Measurements from ENCODE around the gene MYOG. TPM values are rescaled to one million over a fixed set of nuclear protein-coding genes. Genes with fewer than 3 reads are reported as not detected.

MYOG gene
- total RNA-seq, 1 donor from 2014 or later, result not detected

GRCh38 chr1:203074610-203075009 lies 11.2 kb downstream of the MYOG start:
- intact Hi-C loops (cut with DNase I), result no loop called here
- DNase-seq (ENCODE audit: low spot score in 2 of 2), result no peak
- TF ChIP-seq CTCF (IDR thresholded peaks at IDR 0.05), result no peak

DNA sequence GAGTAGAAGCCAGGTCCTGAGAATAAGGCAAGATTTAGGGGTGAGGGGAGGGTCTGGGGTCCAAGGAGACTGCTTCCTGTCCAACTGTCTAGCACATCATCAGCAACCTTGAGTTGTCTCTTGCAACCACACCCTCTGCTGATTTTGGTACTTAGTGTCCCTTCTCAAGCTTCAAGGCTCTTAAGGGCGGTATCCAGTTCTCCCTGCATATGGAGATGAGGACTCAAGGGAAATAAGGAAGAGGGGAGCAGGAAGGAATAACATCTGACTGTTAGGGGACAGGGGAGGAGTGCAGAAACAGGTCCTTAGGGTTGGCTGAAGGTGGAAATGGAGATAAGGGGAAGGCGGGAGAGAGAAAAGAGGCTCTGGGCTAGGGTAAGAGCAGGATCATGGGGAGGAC lies 12.3 kb downstream of the MYOG start:
- no peak for TF ChIP-seq CTCF (IDR thresholded peaks at IDR 0.05)
- H3K27ac ChIP-seq, result no peak overlapping the region
- DNase-seq (ENCODE audit: low spot score in 2 of 2), result no peak
- no peaks in the 10 kb centered on the region for H3K27me3 ChIP-seq
- intact Hi-C loops (cut with DNase I), result no loop called here
- no peaks in the 10 kb centered on the region for H3K9me3 ChIP-seq
- H3K36me3 ChIP-seq, result peaks cover 0 to 10% of the 10 kb centered on the region in 2 donors
- no peak overlapping the region for H3K4me3 ChIP-seq
- H3K4me1 ChIP-seq, result peaks cover 0 to 5% of the 10 kb centered on the region in 2 donors

More at GRCh38 chr1:203074610-203075009, 11.2 kb downstream of the MYOG start:
- Histone ChIP-seq H3K27ac (no peak overlapping the region), H3K36me3 (peaks cover 0 to 10% of the 10 kb centered on the region in 2 donors), H3K27me3 (no peaks in the 10 kb centered on the region), H3K4me1 (no peaks in the 10 kb centered on the region), H3K4me3 (no peak overlapping the region), H3K9me3 (no peaks in the 10 kb centered on the region)

DNA sequence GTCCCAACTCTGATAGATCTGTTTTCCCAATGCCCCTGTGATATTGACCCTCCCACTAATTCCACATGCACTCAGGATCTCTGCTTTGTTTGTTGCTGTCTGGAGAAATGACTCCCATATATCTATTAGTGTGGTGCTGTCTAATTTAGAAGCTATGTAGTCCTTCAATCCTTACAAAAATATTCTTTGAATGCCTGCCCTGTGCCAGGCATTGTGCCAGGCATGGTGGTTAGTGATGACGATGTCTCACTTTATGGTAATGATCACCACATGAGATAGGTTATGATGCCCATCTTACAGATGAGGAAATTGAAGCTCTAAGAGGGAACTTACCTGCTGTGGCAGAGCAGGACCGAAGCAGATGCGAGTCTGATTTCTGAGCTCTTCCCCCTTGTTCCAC lies 12.9 kb downstream of the MYOG start:
- Histone ChIP-seq H3K36me3 (peaks cover 0 to 10% of the 10 kb centered on the region in 2 donors), H3K27me3 (no peaks in the 10 kb centered on the region), H3K27ac (no peak overlapping the region), H3K4me3 (no peak overlapping the region), H3K9me3 (no peaks in the 10 kb centered on the region), H3K4me1 (peaks cover 0 to 7% of the 10 kb centered on the region in 2 donors)
- no peak for DNase-seq (ENCODE audit: low spot score in 2 of 2)
- intact Hi-C loops (cut with DNase I), result no loop called here
- no peak for TF ChIP-seq CTCF (IDR thresholded peaks at IDR 0.05)

DNA sequence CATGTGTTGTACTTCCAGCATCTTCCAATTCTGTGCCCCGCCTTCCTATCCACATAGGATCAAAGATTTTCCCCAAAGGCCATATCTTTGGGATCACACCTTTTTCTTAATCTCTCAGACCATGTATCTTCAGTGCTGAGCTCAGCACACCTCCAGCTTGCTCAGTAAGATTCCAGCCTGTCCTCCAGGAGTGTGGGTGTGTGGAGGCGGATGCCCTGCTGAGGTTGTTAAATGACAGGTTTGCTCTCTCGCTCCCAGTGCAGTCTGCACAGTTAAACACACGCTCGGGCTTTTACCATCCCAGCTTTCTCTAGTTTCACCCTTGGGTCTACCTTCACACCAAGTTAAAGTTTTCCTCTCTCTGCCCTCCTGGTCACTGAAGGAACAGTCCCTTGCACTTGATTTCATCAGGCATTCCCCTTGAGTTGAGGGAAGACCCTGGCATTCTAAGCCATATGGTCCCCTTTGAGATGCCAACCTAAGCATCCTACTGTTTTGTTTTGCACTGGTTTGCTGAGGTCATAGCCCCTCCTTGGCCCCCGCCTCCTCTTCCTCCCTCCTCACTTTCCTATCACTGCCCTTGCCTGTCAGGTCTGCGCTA lies 13.7 kb downstream of the MYOG start:
- H3K9me3 ChIP-seq, result no peaks in the 10 kb centered on the region
- H3K27ac ChIP-seq, result no peak overlapping the region
- no peak overlapping the region for H3K4me3 ChIP-seq
- peaks cover 0 to 10% of the 10 kb centered on the region in 2 donors for H3K36me3 ChIP-seq
- TF ChIP-seq CTCF (IDR thresholded peaks at IDR 0.05), result no peak
- intact Hi-C loops (cut with DNase I), result no loop called here
- peaks cover 0 to 7% of the 10 kb centered on the region in 2 donors for H3K4me1 ChIP-seq
- no peak for DNase-seq (ENCODE audit: low spot score in 2 of 2)
- no peaks in the 10 kb centered on the region for H3K27me3 ChIP-seq

DNA sequence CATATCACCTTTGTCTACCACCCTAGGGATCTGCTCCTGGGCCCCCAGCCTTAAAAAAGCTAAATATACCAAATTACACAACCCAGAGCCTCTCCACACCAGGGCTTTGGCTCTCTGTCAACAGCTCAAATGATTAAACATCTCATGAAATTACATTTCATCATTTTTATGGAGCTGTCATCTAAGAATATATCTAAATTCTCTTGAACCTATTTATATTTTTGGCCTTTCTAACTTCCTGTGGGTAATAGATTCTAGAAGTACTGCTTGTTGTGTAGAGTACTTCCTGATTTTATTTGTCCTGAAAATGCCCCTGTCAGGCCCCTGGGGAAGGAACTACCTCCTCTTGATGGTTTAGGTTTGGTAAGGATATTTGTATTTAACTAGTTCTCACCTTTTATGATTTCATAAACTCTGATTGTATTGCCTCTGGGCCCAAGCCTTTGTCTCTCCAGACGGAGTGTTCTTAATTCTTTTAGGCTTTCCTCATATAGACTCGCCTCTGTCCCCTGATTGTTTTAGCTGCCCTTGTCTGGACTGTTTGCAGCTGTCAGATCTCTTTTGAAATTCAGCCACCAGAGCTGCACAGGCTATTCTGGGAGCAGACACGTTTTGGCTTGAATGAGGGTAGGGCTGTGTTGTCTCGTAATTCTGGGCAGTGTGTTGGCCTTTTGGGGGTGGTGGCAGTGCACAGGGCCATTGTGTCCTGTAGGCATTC lies 16.6 kb downstream of the MYOG start:
- Histone ChIP-seq H3K4me3 (no peak overlapping the region), H3K9me3 (no peaks in the 10 kb centered on the region), H3K36me3 (peaks cover 0 to 10% of the 10 kb centered on the region in 2 donors), H3K27ac (peak overlapping the region; percentile 57 to 72), H3K4me1 (peaks cover 0 to 7% of the 10 kb centered on the region in 2 donors), H3K27me3 (no peaks in the 10 kb centered on the region)
- intact Hi-C loops (cut with DNase I), result no loop called here
- no peak for DNase-seq (ENCODE audit: low spot score in 2 of 2)
- TF ChIP-seq CTCF (IDR thresholded peaks at IDR 0.05), result no peak

All from ascending aorta (tissue), 2 donors.